Endothelial cell (in vitro differentiated cells): ENCODE measurements around the gene MFGE8. TPM values are rescaled to one million over a fixed set of nuclear protein-coding genes. Genes with fewer than 3 reads are reported as not detected.
A peak's percentile ranks its signal among the peaks of the same experiment; 100 is the strongest.

Source experiments
- DNase-seq: peaks from one replicate; pipeline ENCODE4 v3.0.0; 2021; ENCODE audit warnings: low spot score
- H3K27ac Mint-ChIP-seq: one replicate; pipeline ENCODE4 v1.8.0; 2021; ENCODE audit warnings: mixed read lengths, inconsistent platforms; ENCODE audit not compliant: unreplicated experiment
- H3K27me3 Mint-ChIP-seq: one replicate; pipeline ENCODE4 v1.8.0; 2021; ENCODE audit warnings: mild to moderate bottlenecking, moderate library complexity, mixed read lengths, inconsistent platforms; ENCODE audit not compliant: unreplicated experiment
- H3K36me3 Mint-ChIP-seq: one replicate; pipeline ENCODE4 v1.8.0; 2021; ENCODE audit warnings: mild to moderate bottlenecking, low read depth, mixed read lengths, inconsistent platforms; ENCODE audit not compliant: unreplicated experiment
- H3K4me1 Mint-ChIP-seq: one replicate; pipeline ENCODE4 v1.8.0; 2021; ENCODE audit warnings: mild to moderate bottlenecking, mixed read lengths, inconsistent platforms; ENCODE audit not compliant: unreplicated experiment
- H3K4me3 Mint-ChIP-seq: one replicate; pipeline ENCODE4 v1.8.0; 2021; ENCODE audit warnings: mild to moderate bottlenecking, mixed read lengths, inconsistent platforms; ENCODE audit not compliant: unreplicated experiment
- H3K9me3 Mint-ChIP-seq: one replicate; pipeline ENCODE4 v1.8.0; 2021; ENCODE audit warnings: mixed read lengths, inconsistent platforms; ENCODE audit not compliant: unreplicated experiment
- total RNA-seq: library from RNA; stranded (reverse); fragmentation: NEBNext Ultra II Directional; extraction: Animal tissue kit (Norgen Biotek cat#: 25700); gene quantifications from one replicate; pipeline ENCODE4 v1.2.1, GENCODE V29; 2021; ENCODE audit not compliant: unreplicated experiment
- TF ChIP-seq, protein P1 (sequence below): fragments of 200-600 bp; sonication (generic); IDR thresholded peaks from one replicate; pipeline ENCODE4 v1.5.0; 2021; ENCODE audit warnings: antibody characterized with exemption; ENCODE audit not compliant: unreplicated experiment

MFGE8 gene
- total RNA-seq, 1 donor from 2014 or later: 113 TPM

GRCh38 chr15:88917760-88918159 is 4.6 kb upstream of the MFGE8 start:
- Mint-ChIP-seq H3K27ac (no peak overlapping the region), H3K27me3 (no peaks in the 10 kb centered on the region), H3K9me3 (no peaks in the 10 kb centered on the region), H3K4me3 (no peak overlapping the region), H3K36me3 (no peaks in the 10 kb centered on the region), H3K4me1 (no peaks in the 10 kb centered on the region)
- TF ChIP-seq, protein P1, sequence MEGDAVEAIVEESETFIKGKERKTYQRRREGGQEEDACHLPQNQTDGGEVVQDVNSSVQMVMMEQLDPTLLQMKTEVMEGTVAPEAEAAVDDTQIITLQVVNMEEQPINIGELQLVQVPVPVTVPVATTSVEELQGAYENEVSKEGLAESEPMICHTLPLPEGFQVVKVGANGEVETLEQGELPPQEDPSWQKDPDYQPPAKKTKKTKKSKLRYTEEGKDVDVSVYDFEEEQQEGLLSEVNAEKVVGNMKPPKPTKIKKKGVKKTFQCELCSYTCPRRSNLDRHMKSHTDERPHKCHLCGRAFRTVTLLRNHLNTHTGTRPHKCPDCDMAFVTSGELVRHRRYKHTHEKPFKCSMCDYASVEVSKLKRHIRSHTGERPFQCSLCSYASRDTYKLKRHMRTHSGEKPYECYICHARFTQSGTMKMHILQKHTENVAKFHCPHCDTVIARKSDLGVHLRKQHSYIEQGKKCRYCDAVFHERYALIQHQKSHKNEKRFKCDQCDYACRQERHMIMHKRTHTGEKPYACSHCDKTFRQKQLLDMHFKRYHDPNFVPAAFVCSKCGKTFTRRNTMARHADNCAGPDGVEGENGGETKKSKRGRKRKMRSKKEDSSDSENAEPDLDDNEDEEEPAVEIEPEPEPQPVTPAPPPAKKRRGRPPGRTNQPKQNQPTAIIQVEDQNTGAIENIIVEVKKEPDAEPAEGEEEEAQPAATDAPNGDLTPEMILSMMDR: no peak
- DNase-seq: no peak

DNA sequence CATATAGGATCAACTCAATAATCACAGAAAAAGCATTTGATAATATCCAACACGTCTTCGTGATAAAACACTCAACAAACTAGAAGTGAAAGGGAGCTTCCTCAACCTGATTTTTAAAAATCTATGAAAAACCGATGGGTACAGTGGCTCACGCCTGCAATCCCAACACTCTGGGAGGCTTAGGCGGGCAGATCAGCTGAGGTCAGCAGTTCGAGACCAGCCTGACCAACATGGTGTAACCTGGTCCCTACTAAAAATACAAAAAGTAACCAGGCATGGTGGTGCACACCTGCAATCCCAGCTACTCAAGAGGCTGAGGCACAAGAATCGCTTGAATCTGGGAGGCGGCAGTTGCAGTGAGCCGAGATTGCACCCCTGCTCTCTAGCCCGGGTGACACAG is 2.2 kb upstream of the MFGE8 start:
- no peak overlapping the region for H3K4me3 Mint-ChIP-seq
- no peak overlapping the region for H3K27ac Mint-ChIP-seq
- no peak for DNase-seq
- peaks cover 6% of the 10 kb centered on the region for H3K36me3 Mint-ChIP-seq
- H3K9me3 Mint-ChIP-seq: no peaks in the 10 kb centered on the region
- H3K4me1 Mint-ChIP-seq: peaks cover 11% of the 10 kb centered on the region
- H3K27me3 Mint-ChIP-seq: peaks cover 2% of the 10 kb centered on the region
- TF ChIP-seq, protein P1: no peak

DNA sequence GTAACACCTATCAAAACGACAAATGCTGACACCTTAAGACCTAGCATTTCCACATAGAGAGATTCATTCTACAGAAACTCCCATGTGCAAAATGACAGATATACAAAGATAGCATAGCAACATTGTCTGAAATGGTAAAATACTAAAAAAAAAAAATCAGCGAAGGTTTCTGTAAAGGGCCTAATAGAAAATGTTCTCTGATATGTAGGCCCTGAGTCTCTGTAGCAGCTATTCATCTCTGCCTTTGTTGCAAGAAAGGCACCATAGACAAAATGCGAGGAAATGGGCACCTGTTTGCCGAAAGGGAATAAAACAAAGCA is 631 bp upstream of the MFGE8 start:
- H3K9me3 Mint-ChIP-seq: no peaks in the 10 kb centered on the region
- H3K27ac Mint-ChIP-seq: peak overlapping the region; percentile 70

GRCh38 chr15:88912500-88912921 is 668 bp downstream of the MFGE8 start:
- Mint-ChIP-seq H3K27ac (no peak overlapping the region), H3K27me3 (peaks cover 5% of the 10 kb centered on the region), H3K4me3 (peak overlapping the region; percentile 88), H3K9me3 (no peaks in the 10 kb centered on the region), H3K36me3 (peaks cover 17% of the 10 kb centered on the region), H3K4me1 (peaks cover 17% of the 10 kb centered on the region)
- TF ChIP-seq, protein P1: no peak
- DNase-seq: peak; percentile 34

More for the DNA sequence above, 631 bp upstream of the MFGE8 start:
- Mint-ChIP-seq H3K4me3 (peak overlapping the region; percentile 94), H3K27me3 (peaks cover 5% of the 10 kb centered on the region), H3K4me1 (peaks cover 14% of the 10 kb centered on the region), H3K36me3 (peaks cover 12% of the 10 kb centered on the region)
- TF ChIP-seq, protein P1: no peak
- DNase-seq: no peak

- H3K4me1 Mint-ChIP-seq: peaks cover 17% of the 10 kb centered on the region
- no peaks in the 10 kb centered on the region for H3K9me3 Mint-ChIP-seq
- H3K36me3 Mint-ChIP-seq: peaks cover 17% of the 10 kb centered on the region
- peak overlapping the region; percentile 88 for H3K4me3 Mint-ChIP-seq
- no peak overlapping the region for H3K27ac Mint-ChIP-seq
- H3K27me3 Mint-ChIP-seq: peaks cover 5% of the 10 kb centered on the region
- no peak for DNase-seq
- TF ChIP-seq, protein P1: no peak
These were observed 1.4 kb downstream of the MFGE8 start for GRCh38 chr15:88911766-88912118.
